K562 (cell line): ENCODE data around the gene YARS1. TPM values are rescaled to one million over a fixed set of nuclear protein-coding genes. Genes with fewer than 3 reads are reported as not detected.
A peak's percentile ranks its signal among the peaks of the same experiment; 100 is the strongest.

Source experiments
- BACH1 ChIP-seq: fragments of 200-800 bp; sonication (Bioruptor generic); IDR thresholded peaks from 2 replicates; pipeline ENCODE4 v1.6.1; 2016; ENCODE audit warnings: missing genetic modification characterization, missing compliant biosample characterization
- BRD4 ChIP-seq: fragments of 200-600 bp; sonication (generic); IDR thresholded peaks from 2 replicates; pipeline ENCODE4 v1.6.1; 2017; ENCODE audit warnings: inconsistent platforms
- CC2D1A ChIP-seq: fragments of 450-650 bp; IDR thresholded peaks from 2 replicates; pipeline ENCODE4 v1.6.1; 2017; ENCODE audit warnings: mild to moderate bottlenecking
- EP400 ChIP-seq: fragments of 450-650 bp; IDR thresholded peaks from 2 replicates; pipeline ENCODE4 v1.6.1; 2017; ENCODE audit warnings: antibody characterized with exemption, mild to moderate bottlenecking, moderate library complexity
- FOXK2 ChIP-seq, 2 experiments: fragments of 450-650 bp; IDR thresholded peaks in 1 of 2; conservative IDR thresholded peaks in 1 of 2; 2 replicates each; pipeline ENCODE4 v1.6.1; 2016; ENCODE audit warnings: low read depth in 2 of 2, mild to moderate bottlenecking in 1 of 2
- GATA2 ChIP-seq: sonication (generic); formaldehyde crosslinking; IDR thresholded peaks from 2 replicates; pipeline ENCODE4 v1.4.0; 2020; ENCODE audit warnings: mild to moderate bottlenecking, missing genetic modification reagents
- HNRNPUL1 ChIP-seq: fragments of 200-400 bp; formaldehyde crosslinking; IDR thresholded peaks from 2 replicates; pipeline ENCODE4 v1.6.1; 2017; ENCODE audit warnings: low read length
- PHB ChIP-seq: fragments of 250-450 bp; sonication (Bioruptor Pico); IDR thresholded peaks from 2 replicates; pipeline ENCODE4 v1.5.0; 2021
- RAD51 ChIP-seq: fragments of 450-650 bp; IDR thresholded peaks from 2 replicates; pipeline ENCODE4 v1.7.1; 2016; ENCODE audit warnings: low read depth, mild to moderate bottlenecking, borderline replicate concordance
- TAF9B ChIP-seq: fragments of 450-650 bp; IDR thresholded peaks from 2 replicates; pipeline ENCODE4 v1.6.1; 2018; ENCODE audit warnings: mild to moderate bottlenecking; ENCODE audit not compliant: partially characterized antibody
- WHSC1 ChIP-seq: IDR thresholded peaks from one replicate; pipeline ENCODE4 v1.6.1; 2012; ENCODE audit warnings: low read length, control low read depth, inconsistent platforms
- ZNF23 ChIP-seq: fragments of 250-450 bp; sonication (Bioruptor Pico); IDR thresholded peaks from 2 replicates; pipeline ENCODE4 v1.4.0; 2020; ENCODE audit warnings: mild to moderate bottlenecking
- ZNF384 ChIP-seq: IDR thresholded peaks from 2 replicates; pipeline ENCODE4 v1.6.1; 2012; ENCODE audit warnings: low read depth, low read length, improper control_type of control experiment
- ZNF444 ChIP-seq: fragments of 250-450 bp; sonication (Bioruptor Pico); IDR thresholded peaks from 2 replicates; pipeline ENCODE4 v1.4.0; 2020; ENCODE audit warnings: mild to moderate bottlenecking, moderate library complexity
- ZSCAN32 ChIP-seq: fragments of 450-650 bp; formaldehyde crosslinking; IDR thresholded peaks from 2 replicates; pipeline ENCODE4 v1.4.0; 2020; ENCODE audit warnings: mild to moderate bottlenecking, moderate library complexity
- polyA plus RNA-seq, 8 experiments: library from polyadenylated mRNA; depleted of rRNA in 4 of 8; stranded (reverse) in 5 of 8; unstranded in 3 of 8; fragments of >200 nt; fragmentation: Nextera tagmentation in 2 of 8; fragmentation: Illumina TruSeq in 1 of 8; extraction: Ambion mirVana in 2 of 8; extraction: Trizol in 1 of 8; gene quantifications; 2 replicates each; pipeline versions ENCODE4 v1.2.1 to v1.2.3, GENCODE V29; 2011 to 2014; ENCODE audit warnings: inconsistent platforms in 1 of 8, missing spikeins in 1 of 8
- total RNA-seq, 7 experiments: library from RNA; depleted of rRNA in 6 of 7; stranded (reverse); fragments of >200 nt in 6 of 7; fragmentation: Illumina TruSeq in 2 of 7; extraction: Trizol in 2 of 7; gene quantifications; 2 replicates each; pipeline versions ENCODE4 v1.2.1 to v1.2.3, GENCODE V29; 2011 to 2021; ENCODE audit warnings: low replicate concordance in 1 of 7
- TF ChIP-seq, protein P1 (sequence below): fragments of 450-650 bp; conservative IDR thresholded peaks from 2 replicates; pipeline ENCODE4 v1.6.1; 2016; ENCODE audit warnings: missing genetic modification characterization, low read depth, mild to moderate bottlenecking, control low read depth, missing compliant biosample characterization
- TF ChIP-seq, protein P2 (sequence below): fragments of 150-350 bp; conservative IDR thresholded peaks from 2 replicates; pipeline ENCODE4 v1.6.1; 2014; ENCODE audit warnings: low read length
- TF ChIP-seq, protein P3 (sequence below): sonication (generic); formaldehyde crosslinking; IDR thresholded peaks from 2 replicates; pipeline ENCODE4 v1.8.0; 2022; ENCODE audit warnings: missing genetic modification reagents, mild to moderate bottlenecking, borderline replicate concordance
- TF ChIP-seq, protein P4 (sequence below), 2 experiments: fragments of 450-650 bp in 1 of 2; sonication (generic) in 1 of 2; formaldehyde crosslinking; conservative IDR thresholded peaks; 2 replicates each; pipeline versions ENCODE4 v1.4.0 to v1.8.1; 2020 to 2022; ENCODE audit warnings: mild to moderate bottlenecking in 1 of 2, missing genetic modification reagents in 1 of 2
- TF ChIP-seq, protein P5 (sequence below): sonication (generic); formaldehyde crosslinking; IDR thresholded peaks from 2 replicates; pipeline ENCODE4 v1.8.0; 2023; ENCODE audit warnings: mild to moderate bottlenecking, missing genetic modification reagents

Gene YARS1
- total and polyA plus RNA-seq, 9 of the 15 experiments (the other 6 are each of a cell fraction or from before 2014, with no cell fraction given) = 66.2 to 336 (median 201) TPM

DNA sequence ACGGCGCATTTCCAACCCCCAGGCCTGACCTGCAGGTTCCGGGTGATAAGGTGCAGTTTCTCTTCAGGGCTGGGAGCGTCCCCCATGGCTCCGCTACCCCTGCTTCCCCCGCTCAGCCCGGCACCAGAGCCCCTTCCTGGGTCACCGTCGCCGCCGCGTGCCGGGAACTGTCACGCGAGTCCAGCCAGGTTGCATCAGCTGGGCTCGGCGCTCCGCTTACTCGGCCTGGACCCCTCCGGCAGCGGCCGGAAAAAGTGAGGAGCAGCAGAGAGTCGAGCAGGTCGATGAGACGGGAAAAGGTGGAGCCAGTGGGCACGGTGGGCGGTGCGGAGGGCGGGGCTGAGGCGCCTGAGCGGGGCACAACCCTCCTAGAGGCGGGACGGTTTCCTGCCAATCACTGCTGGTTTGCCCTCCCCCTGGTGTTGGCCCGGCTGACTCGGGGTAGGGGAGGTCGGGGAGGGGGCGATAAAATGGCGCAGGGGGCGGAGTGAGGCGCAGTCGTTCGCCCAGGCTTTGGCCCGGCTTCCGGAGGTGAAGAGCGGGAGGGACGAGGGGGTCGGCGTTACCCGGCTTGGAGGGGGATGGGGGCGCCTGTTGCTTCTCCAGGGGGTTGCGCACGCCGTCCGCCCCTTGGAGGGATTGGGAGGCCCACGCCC, at the start of gene YARS1, which contains the start of gene S100PBP (continued):
- TF ChIP-seq FOXK2 (conservative IDR thresholded peaks at IDR 0.05 in 1 of 2, IDR thresholded peaks at IDR 0.05 in 1 of 2; ENCODE audit: low read depth in 2 of 2) = peak; percentile 71 to 95; a peak in 3 of 4 replicates
- no peak for TF ChIP-seq HNRNPUL1
- TF ChIP-seq, protein P1, sequence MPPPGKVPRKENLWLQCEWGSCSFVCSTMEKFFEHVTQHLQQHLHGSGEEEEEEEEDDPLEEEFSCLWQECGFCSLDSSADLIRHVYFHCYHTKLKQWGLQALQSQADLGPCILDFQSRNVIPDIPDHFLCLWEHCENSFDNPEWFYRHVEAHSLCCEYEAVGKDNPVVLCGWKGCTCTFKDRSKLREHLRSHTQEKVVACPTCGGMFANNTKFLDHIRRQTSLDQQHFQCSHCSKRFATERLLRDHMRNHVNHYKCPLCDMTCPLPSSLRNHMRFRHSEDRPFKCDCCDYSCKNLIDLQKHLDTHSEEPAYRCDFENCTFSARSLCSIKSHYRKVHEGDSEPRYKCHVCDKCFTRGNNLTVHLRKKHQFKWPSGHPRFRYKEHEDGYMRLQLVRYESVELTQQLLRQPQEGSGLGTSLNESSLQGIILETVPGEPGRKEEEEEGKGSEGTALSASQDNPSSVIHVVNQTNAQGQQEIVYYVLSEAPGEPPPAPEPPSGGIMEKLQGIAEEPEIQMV = no peak
- TF ChIP-seq EP400 = peak; percentile 100
- TF ChIP-seq, protein P2, sequence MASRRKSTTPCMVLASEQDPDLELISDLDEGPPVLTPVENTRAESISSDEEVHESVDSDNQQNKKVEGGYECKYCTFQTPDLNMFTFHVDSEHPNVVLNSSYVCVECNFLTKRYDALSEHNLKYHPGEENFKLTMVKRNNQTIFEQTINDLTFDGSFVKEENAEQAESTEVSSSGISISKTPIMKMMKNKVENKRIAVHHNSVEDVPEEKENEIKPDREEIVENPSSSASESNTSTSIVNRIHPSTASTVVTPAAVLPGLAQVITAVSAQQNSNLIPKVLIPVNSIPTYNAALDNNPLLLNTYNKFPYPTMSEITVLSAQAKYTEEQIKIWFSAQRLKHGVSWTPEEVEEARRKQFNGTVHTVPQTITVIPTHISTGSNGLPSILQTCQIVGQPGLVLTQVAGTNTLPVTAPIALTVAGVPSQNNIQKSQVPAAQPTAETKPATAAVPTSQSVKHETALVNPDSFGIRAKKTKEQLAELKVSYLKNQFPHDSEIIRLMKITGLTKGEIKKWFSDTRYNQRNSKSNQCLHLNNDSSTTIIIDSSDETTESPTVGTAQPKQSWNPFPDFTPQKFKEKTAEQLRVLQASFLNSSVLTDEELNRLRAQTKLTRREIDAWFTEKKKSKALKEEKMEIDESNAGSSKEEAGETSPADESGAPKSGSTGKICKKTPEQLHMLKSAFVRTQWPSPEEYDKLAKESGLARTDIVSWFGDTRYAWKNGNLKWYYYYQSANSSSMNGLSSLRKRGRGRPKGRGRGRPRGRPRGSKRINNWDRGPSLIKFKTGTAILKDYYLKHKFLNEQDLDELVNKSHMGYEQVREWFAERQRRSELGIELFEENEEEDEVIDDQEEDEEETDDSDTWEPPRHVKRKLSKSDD = peak; percentile 38
- TF ChIP-seq TAF9B = peak; percentile 98
- TF ChIP-seq WHSC1 = no peak
- TF ChIP-seq ZNF444 (CRISPR knock-in tag) = 0 out of 2 replicates have a peak, but pooled peaks have one; percentile 28
- no peak for TF ChIP-seq PHB (CRISPR knock-in tag)
- no peak for TF ChIP-seq GATA2
- TF ChIP-seq CC2D1A = peak; percentile 24; the same call in 1 of the 2 replicates
- TF ChIP-seq ZNF23 (CRISPR knock-in tag) = no peak
- TF ChIP-seq ZSCAN32 (CRISPR knock-in tag) = peak; percentile 100
- TF ChIP-seq BRD4 = no peak; the same call in 1 of the 2 replicates
- peak; percentile 85 for TF ChIP-seq ZNF384
- TF ChIP-seq, protein P3, sequence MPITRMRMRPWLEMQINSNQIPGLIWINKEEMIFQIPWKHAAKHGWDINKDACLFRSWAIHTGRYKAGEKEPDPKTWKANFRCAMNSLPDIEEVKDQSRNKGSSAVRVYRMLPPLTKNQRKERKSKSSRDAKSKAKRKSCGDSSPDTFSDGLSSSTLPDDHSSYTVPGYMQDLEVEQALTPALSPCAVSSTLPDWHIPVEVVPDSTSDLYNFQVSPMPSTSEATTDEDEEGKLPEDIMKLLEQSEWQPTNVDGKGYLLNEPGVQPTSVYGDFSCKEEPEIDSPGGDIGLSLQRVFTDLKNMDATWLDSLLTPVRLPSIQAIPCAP = peak; percentile 19; the same call in 1 of the 2 replicates
- TF ChIP-seq RAD51 = peak; percentile 77
- TF ChIP-seq BACH1 (tag) = no peak
- TF ChIP-seq, protein P4, sequence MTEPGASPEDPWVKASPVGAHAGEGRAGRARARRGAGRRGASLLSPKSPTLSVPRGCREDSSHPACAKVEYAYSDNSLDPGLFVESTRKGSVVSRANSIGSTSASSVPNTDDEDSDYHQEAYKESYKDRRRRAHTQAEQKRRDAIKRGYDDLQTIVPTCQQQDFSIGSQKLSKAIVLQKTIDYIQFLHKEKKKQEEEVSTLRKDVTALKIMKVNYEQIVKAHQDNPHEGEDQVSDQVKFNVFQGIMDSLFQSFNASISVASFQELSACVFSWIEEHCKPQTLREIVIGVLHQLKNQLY (CRISPR knock-in tag; conservative IDR thresholded peaks at IDR 0.05) = peak; percentile 48 to 91; a peak in 3 of 4 replicates
- TF ChIP-seq, protein P5, sequence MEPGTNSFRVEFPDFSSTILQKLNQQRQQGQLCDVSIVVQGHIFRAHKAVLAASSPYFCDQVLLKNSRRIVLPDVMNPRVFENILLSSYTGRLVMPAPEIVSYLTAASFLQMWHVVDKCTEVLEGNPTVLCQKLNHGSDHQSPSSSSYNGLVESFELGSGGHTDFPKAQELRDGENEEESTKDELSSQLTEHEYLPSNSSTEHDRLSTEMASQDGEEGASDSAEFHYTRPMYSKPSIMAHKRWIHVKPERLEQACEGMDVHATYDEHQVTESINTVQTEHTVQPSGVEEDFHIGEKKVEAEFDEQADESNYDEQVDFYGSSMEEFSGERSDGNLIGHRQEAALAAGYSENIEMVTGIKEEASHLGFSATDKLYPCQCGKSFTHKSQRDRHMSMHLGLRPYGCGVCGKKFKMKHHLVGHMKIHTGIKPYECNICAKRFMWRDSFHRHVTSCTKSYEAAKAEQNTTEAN (CRISPR knock-in tag) = no peak
